GM10266 (cell line): Measurements from ENCODE around the gene ARL4A.

Experiments
- DNase-seq: peaks from one replicate; pipeline ENCODE4 v3.0.0; 2012; ENCODE audit errors: extremely low spot score
- CTCF ChIP-seq: IDR thresholded peaks from 2 replicates; pipeline ENCODE4 v1.5.1; 2012; ENCODE audit warnings: mild to moderate bottlenecking, low read depth; ENCODE audit not compliant: control insufficient read depth, insufficient read depth; ENCODE audit errors: missing control alignments

ARL4A gene

GRCh38 chr7:12714379-12714737 is 26.9 kb downstream of the ARL4A start:
- no peak for DNase-seq
- no peak for TF ChIP-seq CTCF

DNA sequence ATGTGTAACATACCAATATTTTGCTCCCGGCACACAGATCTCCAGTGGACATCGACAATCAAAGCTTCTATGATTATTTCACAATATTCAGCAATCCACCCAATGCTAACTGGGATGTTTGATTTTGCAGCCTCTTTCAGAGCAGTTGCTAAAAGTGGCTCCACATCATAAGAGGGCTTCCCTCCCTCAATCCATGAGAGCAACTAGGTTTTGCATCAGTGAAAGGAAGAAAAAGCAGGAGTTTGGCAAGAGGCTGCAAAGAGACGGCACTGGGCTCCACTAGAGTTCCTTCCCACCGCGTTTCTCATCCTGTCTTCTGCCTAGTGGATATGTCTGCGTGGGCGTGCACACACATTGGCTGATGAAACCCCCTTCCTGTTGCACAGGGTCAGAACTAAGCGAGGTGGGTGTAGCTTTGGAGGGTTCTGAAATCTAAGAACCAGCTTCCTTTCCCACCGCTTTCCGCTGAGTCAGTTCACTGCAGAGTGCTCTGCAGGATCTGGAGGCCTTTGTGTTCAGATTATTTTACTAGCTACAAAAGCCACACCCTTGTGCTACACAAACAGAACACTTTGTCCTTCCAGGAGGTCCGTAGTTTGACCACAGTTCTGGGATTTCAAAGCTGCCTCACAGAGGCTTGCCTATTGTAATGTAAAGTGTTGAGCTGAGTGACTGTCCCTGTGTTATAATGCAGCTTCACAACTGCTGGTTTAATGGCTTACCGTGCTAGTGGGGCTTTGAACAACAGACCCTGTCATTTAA is 28.1 kb downstream of the ARL4A start:
- DNase-seq = no peak
- TF ChIP-seq CTCF = no peak

DNA sequence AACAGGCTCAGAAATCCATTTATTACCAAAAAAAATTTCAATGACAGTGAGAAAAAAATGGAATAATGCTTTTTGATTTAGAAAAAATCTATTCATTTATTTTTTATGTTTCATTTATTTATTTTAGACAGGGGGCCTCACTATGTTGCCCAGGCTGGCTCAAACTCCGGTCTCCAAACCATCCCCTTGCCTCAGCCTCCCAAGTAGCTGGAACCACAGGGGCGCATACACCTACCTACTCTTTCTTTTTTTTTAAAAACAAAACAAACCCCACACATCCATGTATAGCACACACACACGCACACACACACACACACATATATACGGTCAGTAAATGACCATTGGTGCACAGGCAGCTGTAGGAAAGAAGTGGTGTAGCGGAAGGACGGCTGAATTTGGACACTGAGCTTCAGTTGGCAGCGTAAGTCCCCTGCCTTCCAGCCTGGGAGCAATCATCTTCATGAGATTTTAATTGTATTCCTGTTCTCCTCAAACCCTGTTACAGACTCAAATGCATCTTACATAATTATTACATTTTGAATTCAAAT is 28.8 kb downstream of the ARL4A start:
- TF ChIP-seq CTCF = no peak
- DNase-seq = no peak

DNA sequence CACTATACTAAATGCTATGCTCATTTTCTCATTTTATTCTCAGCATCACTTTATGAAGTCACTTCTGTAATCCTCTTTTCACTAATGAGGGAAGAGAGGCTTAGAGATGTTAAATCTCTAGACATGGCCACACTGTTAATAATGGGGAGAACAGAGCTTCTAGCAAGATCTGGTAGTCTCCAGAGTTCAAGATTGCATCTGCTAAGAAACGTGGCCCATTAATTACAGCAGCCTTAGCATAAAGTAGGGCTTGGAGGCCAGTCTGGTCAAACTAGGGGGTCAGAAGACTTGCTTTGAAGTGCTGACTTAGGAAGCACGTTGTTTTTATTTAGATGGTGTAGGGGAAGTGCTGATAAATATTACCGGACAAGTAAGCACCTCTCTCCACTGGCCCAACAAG is 29.3 kb downstream of the ARL4A start:
- no peak for TF ChIP-seq CTCF
- DNase-seq = no peak

DNA sequence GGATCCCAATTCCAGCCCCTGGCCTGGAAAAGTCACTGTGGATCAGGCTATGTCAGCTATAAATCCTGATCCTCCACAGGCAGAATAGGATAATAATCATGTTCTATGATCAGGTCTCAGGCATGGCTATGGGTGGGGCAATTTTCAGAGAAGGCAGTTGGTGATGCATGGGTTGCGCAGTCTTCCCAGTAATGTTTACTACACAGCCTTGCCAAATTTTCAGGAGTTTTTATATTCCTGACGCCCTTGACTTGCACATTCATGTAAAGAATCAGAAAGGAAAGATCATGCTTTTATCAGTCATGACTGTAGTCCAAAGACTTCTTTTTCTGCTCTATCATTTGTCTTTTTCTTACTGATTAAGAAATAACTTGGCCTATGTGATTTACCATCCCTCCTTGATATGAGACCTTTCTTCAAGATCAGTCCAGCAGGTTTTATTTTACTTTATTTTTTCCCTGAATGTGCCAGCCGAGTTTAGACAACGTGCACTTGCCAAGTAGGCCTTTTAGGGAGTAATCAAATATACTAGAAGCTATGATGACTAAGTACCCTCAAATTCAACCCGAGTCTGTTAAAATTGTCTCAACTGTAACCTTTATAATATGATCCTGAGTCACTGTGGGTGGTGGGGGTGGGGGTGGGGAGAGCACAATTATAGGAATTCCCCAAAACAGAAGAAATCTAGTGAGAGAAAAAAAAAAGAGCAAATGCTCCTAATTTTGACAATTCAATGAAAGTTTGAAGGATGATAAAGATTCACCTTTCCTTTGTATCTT is 31.9 kb downstream of the ARL4A start:
- DNase-seq = no peak
- TF ChIP-seq CTCF = no peak

- no peak for DNase-seq
- no peak for TF ChIP-seq CTCF
Measured at GRCh38 chr7:12719981-12720865, 32.8 kb downstream of the ARL4A start.
